ENCODE measurements around the gene TCOF1.

Gene TCOF1, protein sequence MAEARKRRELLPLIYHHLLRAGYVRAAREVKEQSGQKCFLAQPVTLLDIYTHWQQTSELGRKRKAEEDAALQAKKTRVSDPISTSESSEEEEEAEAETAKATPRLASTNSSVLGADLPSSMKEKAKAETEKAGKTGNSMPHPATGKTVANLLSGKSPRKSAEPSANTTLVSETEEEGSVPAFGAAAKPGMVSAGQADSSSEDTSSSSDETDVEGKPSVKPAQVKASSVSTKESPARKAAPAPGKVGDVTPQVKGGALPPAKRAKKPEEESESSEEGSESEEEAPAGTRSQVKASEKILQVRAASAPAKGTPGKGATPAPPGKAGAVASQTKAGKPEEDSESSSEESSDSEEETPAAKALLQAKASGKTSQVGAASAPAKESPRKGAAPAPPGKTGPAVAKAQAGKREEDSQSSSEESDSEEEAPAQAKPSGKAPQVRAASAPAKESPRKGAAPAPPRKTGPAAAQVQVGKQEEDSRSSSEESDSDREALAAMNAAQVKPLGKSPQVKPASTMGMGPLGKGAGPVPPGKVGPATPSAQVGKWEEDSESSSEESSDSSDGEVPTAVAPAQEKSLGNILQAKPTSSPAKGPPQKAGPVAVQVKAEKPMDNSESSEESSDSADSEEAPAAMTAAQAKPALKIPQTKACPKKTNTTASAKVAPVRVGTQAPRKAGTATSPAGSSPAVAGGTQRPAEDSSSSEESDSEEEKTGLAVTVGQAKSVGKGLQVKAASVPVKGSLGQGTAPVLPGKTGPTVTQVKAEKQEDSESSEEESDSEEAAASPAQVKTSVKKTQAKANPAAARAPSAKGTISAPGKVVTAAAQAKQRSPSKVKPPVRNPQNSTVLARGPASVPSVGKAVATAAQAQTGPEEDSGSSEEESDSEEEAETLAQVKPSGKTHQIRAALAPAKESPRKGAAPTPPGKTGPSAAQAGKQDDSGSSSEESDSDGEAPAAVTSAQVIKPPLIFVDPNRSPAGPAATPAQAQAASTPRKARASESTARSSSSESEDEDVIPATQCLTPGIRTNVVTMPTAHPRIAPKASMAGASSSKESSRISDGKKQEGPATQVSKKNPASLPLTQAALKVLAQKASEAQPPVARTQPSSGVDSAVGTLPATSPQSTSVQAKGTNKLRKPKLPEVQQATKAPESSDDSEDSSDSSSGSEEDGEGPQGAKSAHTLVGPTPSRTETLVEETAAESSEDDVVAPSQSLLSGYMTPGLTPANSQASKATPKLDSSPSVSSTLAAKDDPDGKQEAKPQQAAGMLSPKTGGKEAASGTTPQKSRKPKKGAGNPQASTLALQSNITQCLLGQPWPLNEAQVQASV (N-terminal part only)

DNA sequence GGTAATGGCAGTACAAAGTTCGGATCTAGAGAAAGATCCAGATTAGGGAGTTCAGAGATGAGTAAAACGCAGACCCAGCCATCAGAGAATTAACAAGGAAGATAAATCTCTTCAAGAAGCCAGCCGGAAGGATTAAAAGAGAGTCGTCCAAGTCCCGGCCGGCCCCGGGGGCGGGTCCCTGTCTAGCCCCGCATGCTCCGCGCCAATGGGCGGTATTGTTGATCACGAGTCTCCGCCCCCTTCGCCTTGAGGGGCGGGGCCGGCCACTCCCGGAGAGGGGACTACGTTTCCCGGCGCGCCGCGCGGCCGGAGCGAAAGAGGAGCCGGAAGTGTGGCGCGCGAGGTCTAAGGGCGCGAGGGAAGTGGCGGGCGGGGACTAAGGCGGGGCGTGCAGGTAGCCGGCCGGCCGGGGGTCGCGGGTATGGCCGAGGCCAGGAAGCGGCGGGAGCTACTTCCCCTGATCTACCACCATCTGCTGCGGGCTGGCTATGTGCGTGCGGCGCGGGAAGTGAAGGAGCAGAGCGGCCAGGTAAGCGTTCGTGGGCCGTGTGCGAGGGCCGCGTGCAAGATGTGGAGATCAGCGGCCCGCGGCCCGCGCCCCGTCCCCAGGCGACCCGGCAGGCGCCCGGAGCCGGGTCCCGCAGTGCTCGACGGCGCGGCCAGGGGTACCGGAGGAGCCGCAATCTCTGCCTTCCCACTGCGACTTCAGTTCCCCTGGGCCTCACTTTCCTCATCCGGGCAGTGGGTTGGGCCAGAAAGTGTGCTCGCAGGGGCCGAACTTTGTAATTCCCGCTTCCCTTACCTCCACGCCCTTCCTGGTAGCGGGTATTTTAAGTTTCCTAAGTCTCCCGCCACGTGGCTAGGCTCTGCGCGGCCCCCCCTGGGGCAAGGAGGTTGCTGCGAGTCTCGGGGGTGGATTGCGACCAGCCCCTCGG lies at the start of gene TCOF1:
TCOF1 (plus strand) TSS at position 372 of the 935 bp plus-strand sequence; CDS start at position 422, 50 bp downstream.
- in situ Hi-C loops (cut with HindIII; ENCODE audit: low pct_ligation_motif_present, low pct_unique_long_range_greater_than_20kb, low sequenced_read_pairs) = no loop called here
- peak; percentile 95 for DNase-seq

DNA sequence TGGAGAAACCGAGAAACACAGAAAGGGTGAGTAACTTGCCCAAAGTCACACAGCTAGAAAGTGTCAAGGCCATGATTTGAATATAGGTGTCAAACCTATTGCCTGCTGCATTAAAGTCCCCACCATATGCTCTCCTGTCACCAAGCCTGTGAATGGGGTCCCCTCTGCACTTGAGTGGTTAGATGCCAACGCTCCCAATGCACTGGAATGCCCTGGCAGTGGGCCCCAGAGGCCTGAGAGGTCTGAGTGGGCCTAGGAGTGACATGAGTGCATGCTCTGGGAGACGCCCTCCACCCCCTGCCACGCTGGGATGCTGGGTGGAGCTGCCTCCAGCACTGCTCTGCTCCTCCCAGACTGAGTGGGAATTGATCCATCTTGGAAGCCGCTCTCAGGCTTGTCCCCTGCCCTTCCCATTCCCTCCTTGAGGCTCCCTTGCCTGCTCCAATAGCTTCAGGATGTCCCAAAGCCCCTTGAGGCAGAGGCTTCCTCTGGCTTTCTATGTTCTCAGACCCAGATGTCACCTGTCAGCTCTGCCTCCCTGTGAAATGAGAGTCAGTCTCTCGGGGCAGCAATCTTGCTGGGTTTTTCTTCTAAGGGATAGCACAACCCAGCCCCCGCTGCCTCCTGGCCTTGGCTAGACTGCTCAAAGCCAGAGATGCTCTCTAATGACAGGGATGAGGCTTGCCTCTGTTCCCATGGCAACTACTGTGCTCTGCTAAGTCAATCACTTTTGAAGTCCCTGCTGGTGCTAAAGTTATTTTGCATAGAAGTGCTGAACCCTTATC lies 48.2 kb upstream of the TCOF1 start:
- DNase-seq = no peak
- in situ Hi-C loops (cut with HindIII; ENCODE audit: low pct_ligation_motif_present, low pct_unique_long_range_greater_than_20kb, low sequenced_read_pairs) = no loop called here

DNA sequence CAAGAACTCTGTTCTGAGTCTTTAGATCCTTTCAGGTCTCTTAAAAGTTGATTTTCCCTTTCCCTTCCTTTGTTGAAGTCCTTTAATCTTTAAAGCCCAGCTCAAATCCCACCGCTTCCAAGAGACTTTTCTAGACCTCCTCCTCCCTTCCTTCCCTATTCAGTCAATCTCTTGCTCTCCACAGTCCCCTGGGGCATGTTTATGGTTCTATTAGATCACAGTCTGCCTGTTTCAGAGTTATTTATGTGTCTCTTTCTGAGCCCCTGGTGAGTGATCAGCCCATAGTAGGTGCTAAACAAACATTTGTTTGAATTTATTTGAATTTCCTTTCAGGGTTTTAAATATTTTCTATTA lies 47.6 kb upstream of the TCOF1 start:
- no peak for DNase-seq
- in situ Hi-C loops (cut with HindIII; ENCODE audit: low pct_ligation_motif_present, low pct_unique_long_range_greater_than_20kb, low sequenced_read_pairs) = no loop called here

DNA sequence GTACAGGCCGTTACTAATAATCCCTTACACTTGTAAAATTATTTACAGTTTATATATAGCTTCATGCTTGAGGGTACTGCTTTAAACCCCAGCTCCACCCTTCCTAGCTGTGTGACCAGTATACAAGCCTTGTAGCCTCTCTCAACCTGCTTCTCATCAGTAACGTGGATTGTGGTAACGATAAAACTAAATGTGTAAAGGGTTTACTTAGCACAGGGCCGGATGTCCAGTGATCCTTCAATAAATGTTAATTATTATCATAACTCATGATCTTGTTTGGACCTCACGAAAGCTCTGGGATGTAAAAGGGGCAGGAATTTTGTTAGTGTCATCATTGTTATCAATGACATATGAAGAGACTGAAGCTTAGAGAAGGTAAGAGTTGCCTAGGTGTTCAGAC lies 47.3 kb upstream of the TCOF1 start:
- DNase-seq = no peak
- in situ Hi-C loops (cut with HindIII; ENCODE audit: low pct_ligation_motif_present, low pct_unique_long_range_greater_than_20kb, low sequenced_read_pairs) = no loop called here

DNA sequence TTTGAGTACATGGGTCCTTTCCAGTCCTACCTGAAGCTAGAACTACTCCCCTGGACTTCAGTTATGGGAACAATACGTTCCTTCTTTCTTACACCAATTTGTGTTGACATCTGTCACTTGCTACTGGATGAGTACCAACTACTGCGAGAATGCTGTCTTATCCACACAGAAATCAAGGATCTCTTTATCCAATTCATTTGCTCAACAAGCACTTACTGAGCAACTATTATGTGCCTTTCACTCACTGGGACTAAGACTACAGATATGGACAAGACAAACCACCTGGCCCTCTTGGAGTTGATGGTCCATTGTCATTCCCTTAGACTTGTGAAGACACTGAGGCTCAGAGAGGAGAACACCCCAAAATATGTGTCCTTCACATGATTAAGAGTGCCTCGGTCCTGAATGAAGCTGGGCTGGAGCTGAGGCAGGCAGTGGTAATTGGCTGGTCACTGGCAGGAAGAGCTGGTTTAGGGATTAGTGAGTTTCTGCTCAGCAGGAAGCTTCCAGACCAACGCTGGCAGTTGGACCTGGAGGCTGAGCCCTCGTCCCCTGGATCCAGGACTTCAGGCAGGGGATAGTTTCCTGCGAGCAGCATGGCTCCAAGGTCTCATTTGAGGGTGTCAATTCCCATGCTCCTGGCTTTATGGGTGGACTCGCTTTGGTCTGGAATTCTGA lies 46.3 kb upstream of the TCOF1 start:
- in situ Hi-C loops (cut with HindIII; ENCODE audit: low pct_ligation_motif_present, low pct_unique_long_range_greater_than_20kb, low sequenced_read_pairs) = no loop called here
- no peak for DNase-seq

DNA sequence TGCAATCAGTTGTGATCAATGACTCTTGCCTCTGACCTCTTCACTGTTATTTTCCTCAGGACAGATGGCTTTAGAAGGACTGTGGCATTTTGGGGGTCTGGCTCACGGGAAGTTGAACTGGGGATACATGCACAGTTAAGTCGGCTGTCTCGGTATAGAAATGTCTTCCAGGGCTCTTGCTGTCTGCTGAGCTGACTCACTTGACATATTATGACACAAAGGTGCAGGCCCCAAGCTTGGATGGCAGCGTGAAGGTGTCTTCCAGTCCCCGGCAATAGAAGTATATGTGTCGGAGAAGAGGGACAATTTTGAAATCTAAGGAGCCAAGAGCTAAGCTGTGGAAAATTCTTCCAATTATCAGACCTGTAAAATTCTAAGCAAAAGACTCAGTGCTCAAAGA lies 45.0 kb upstream of the TCOF1 start:
- in situ Hi-C loops (cut with HindIII; ENCODE audit: low pct_ligation_motif_present, low pct_unique_long_range_greater_than_20kb, low sequenced_read_pairs) = no loop called here
- DNase-seq = no peak

DNA sequence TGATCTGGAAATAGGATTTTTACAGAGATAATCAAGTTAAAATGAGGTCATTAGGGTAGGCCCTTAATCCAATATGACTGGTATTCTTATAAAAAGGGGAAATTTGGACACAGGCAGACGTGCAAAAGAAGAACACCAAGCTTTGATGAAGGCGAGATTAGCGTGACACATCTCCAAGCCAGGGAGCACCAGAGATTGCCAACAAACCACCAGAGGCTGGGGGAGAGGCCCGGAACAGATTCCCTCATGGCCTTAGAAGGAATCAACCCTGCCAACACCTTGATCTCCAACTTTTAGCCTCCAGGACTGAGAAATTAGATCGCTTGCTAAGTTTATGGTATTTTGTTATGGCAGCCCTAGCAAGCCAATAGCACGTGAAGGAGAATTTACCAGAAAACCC lies 44.0 kb upstream of the TCOF1 start:
- in situ Hi-C loops (cut with HindIII; ENCODE audit: low pct_ligation_motif_present, low pct_unique_long_range_greater_than_20kb, low sequenced_read_pairs) = no loop called here
- no peak for DNase-seq

DNA sequence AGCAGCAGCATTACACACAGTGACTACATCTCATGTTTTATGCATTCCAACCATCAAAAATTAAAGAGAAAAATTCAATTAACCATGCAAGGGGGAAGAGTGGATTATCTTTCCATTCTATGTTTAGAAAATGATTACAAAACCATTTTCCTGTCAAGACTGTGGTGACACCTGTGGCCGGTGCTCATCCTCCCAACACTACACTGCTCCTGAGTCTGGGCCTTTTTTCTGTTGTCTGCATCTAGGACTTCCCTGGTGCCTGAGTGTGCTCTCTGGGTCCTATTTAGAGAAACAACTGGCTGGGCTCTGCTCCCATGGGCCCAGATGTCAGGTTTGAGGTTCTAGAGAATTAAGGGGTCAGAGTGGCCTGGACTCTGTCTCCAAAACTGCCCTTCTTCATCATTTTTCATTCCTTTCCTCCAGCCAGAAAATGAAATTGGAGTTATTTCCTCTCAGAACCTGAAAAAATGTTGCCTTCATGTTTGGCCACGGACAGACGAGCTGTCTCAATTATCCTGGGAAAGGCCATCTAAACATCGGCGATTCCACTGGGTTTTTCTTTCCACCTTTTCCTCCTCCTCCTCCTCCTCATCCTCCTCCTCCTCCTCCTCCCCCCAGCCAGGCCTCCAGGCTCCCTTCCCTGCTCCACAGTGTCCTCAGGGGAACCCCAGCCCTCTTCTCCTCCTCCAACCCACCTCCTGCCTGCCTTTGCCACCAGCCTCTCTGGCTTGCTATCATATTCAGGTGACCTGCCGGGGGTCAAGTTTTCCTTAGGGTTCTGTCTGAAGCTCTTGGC lies 43.4 kb upstream of the TCOF1 start:
- no peak for DNase-seq
- in situ Hi-C loops (cut with HindIII; ENCODE audit: low pct_ligation_motif_present, low pct_unique_long_range_greater_than_20kb, low sequenced_read_pairs) = no loop called here

DNA sequence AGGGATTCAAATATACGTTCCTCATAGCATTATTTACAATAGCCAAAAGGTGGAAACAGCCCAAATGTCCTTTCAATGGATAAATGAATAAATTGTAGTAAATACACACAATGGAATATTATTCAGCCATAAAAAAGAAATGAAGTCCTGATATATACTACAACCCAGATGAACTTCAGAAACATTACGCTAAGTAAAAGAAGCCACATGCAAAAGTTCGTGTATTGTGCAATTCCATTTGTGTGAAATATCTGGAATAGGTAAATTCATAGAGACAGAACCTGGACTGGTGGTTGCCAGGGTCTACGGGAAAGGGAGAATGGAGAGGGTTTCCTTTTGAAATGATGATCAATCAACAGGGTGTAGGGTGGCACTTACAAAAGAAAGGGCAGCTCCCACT lies 42.3 kb upstream of the TCOF1 start:
- no peak for DNase-seq
- in situ Hi-C loops (cut with HindIII; ENCODE audit: low pct_ligation_motif_present, low pct_unique_long_range_greater_than_20kb, low sequenced_read_pairs) = no loop called here

DNA sequence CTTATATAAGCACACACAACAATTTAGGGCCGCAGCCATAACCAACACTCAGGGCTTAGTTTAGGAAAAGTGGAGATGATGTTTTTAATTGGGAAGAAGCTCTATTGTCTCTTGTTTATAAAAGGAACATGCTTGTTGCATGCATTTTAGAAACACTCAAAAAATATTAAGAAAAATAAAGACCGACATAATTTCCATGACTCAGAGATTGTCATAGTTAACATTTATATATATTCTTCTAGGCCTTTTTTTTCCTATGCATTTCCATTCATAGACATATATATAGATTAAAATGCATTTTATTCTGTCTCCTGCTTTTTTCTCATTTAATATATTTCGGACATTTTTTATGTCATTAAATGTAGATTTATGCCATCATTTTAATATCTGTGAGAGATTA lies 41.2 kb upstream of the TCOF1 start:
- no peak for DNase-seq
- in situ Hi-C loops (cut with HindIII; ENCODE audit: low pct_ligation_motif_present, low pct_unique_long_range_greater_than_20kb, low sequenced_read_pairs) = no loop called here

DNA sequence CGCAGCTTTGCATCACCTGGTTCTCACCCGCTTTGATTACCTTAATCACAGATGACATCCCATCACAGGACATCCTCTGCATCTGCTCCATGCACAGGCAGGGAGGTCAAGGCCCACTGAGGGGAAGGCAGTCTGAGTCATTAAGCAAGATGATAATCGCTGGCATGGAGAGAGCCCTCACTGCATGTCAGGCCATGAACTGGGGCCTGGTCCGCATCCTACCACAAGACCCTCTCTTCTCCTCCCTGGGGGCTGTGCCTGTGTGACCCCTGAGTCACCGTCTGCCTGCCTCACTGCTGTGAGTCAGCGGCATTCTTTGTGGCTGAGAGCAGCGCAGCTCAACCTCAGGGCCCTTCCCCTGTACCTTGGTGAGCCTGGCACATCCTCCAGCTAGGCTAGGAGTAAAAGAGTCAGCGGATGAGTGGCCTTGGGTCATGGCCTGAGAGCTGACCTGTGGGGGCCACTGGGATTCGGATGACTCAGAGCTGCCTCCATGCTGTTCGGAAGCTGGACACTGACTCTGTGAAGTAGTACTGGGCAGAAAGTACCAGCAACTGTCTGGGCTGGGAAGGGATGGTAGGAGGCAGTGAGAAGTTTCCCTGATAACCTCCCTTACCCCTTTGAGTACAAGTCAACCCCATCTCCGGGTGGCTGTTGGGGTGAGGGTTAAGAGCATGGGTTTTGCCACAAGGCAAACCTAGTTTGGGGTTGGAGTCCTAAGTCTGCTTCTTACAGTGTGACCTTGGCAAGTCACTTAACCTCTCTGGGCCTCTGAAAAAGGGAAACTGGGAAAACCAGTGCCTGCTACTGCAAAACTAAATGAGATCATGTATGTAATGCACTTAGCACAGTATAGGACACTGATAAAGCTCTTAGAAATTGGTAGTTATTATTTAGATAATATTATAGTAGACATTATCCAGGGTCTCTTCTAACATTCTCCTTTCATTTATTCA lies 40.2 kb upstream of the TCOF1 start:
- peak; percentile 97 for DNase-seq
- in situ Hi-C loops (cut with HindIII; ENCODE audit: low pct_ligation_motif_present, low pct_unique_long_range_greater_than_20kb, low sequenced_read_pairs) = no loop called here

DNA sequence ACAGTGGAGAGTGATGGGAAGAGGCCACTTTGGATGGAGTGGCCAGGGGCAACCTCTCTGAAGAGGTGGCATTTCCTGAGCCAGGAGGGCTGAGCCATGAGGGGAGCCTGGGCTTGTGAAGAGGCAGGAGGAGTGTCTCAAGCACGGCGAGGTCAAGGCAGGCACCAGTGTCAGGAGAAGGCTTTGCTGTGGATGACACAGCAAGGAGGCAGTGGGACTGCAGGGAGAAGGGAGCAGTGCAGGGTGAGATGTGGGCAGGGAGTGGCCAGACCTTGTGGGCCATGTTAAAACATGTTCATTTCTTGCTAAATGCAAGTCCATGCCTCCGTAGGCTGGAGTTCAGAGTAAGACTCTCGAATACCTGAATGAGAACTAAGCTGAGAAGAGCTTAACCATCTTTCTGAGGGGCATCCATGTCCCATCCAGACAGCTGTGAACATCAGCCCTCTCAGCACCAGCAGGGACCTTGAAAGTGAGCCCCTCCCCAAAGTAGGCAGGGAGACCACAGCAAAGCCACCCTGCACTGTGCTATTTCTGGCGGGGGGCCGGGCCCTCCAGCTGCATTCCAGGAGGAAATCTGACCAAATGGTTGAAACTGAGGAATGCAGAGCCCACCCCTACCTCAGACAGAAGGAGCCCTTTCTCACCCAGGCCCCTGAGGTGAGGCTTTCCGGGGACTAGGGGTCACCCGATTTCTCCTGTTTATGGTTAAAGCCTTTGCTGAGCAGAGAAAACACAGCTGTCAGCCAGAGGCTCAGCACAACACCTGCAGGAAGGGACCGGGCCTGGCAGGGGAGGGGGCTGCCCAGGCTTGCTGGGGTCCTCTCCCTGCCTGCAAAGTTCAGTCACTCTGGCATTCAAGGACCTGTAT lies 38.6 kb upstream of the TCOF1 start:
- in situ Hi-C loops (cut with HindIII; ENCODE audit: low pct_ligation_motif_present, low pct_unique_long_range_greater_than_20kb, low sequenced_read_pairs) = no loop called here
- DNase-seq = no peak

DNA sequence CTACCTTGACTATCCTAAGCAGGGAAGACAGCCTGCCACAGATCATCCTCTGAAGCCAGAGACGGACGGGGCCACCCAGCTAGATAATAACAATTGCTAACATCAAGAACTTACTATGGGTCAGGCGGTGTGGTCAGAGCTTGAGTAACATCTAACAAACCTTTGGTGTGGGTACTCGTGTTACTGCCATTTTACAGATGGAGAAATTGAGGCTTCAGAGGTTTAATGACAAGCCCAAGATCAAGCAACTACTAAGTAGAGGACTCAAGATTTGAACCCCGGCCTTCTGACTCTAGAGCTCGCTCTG lies 38.1 kb upstream of the TCOF1 start:
- no peak for DNase-seq
- in situ Hi-C loops (cut with HindIII; ENCODE audit: low pct_ligation_motif_present, low pct_unique_long_range_greater_than_20kb, low sequenced_read_pairs) = no loop called here

DNA sequence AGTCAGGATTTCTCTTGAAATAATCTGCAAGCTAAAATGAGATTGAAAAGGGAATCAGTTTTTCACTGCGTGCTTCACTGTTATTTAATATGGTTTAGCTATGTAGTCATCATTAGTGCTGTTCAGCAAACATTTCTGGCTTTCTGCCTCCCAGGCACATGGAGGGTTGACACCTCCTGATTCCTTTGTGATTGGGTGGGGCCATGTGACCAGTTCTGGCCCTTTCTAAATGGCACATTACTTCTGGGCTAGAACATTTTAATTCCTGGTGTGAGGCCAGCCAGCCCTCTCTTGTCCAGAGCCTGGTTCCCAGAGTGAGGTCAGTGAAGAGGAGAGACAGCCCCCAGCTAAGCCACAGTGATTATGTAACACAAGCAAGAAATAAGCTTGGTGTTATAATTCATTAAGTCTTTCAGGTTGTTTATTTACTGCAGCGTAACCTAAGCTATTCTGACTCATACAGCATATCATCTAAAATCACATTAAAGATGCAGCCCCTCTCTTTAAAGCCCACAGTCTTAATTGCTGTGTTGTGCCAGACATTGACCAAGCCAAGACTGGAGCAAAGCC lies 37.4 kb upstream of the TCOF1 start:
- in situ Hi-C loops (cut with HindIII; ENCODE audit: low pct_ligation_motif_present, low pct_unique_long_range_greater_than_20kb, low sequenced_read_pairs) = no loop called here
- DNase-seq = peak; percentile 32
